Esophagus squamous epithelium (tissue), 5 donors: ENCODE measurements around the gene MYO15B. TPM values are rescaled to one million over a fixed set of nuclear protein-coding genes. Genes with fewer than 3 reads are reported as not detected.

ENCODE experiments used
- DNase-seq: peaks from one replicate; lab custom pipeline; 2025; lab: John Stamatoyannopoulos, UW
- H3K27ac ChIP-seq, 4 donors: fragments of 200-600 bp; sonication (generic); one replicate each; pipeline ENCODE4 v1.5.1; 2016 to 2019; ENCODE audit warnings: mild to moderate bottlenecking in 1 of 4
- H3K27me3 ChIP-seq, 4 donors: fragments of 200-600 bp; sonication (generic); 1 replicate in 3 of 4; 2 replicates in 1 of 4; pipeline versions ENCODE4 v1.5.1 to v1.6.0; 2017 to 2021; ENCODE audit warnings: antibody characterized with exemption in 1 of 4
- H3K36me3 ChIP-seq, 3 donors: fragments of 200-600 bp; sonication (generic); one replicate each; pipeline ENCODE4 v1.5.1; 2016 to 2019
- H3K4me1 ChIP-seq, 3 donors: fragments of 200-600 bp; sonication (generic); one replicate each; pipeline ENCODE4 v1.5.1; 2017 to 2019
- H3K4me3 ChIP-seq, 4 donors: fragments of 200-600 bp; sonication (generic); 1 replicate in 3 of 4; 2 replicates in 1 of 4; pipeline ENCODE4 v1.5.1; 2016 to 2019; ENCODE audit warnings: mild to moderate bottlenecking in 2 of 4, moderate library complexity in 1 of 4
- H3K9me3 ChIP-seq, 3 donors: fragments of 200-600 bp; sonication (generic); one replicate each; pipeline ENCODE4 v1.5.1; 2016 to 2019
- POLR2A ChIP-seq, 4 donors: fragments of 450-650 bp; IDR thresholded peaks; one replicate each; pipeline ENCODE4 v1.6.1; 2017; ENCODE audit warnings: antibody characterized with exemption in 4 of 4, mild to moderate bottlenecking in 4 of 4, moderate library complexity in 3 of 4
- WGBS, 2 donors: methylation state at CpG; one replicate each; pipeline ENCODE4 v1.1.5; 2018; 5-methylcytosine and 5-hydroxymethylcytosine counted together
- intact Hi-C: fragments of 100-400 bp; cut with DNase I; formaldehyde crosslinking; loops from one replicate; pipeline ENCODE4 v1.15.0; 2022
- total RNA-seq, 4 donors: library from RNA; depleted of rRNA; stranded (reverse); fragments of >200 nt; gene quantifications; one replicate each; pipeline ENCODE4 v1.1.0, GENCODE V29; 2016
- TF ChIP-seq, protein P1 (sequence below), 6 experiments: fragments of 450-650 bp in 4 of 6; fragments of 200-600 bp in 2 of 6; sonication (generic) in 2 of 6; IDR thresholded peaks; one replicate each; pipeline ENCODE4 v1.5.1; 2016 to 2019; ENCODE audit warnings: antibody characterized with exemption in 6 of 6, mild to moderate bottlenecking in 4 of 6, moderate library complexity in 4 of 6
- donor health status: DM: yes; HTN: yes; CAD: no.

The MYO15B gene
- total RNA-seq, 4 donors from 2014 or later: 6.3 to 60.7 (median 10.4) TPM

DNA sequence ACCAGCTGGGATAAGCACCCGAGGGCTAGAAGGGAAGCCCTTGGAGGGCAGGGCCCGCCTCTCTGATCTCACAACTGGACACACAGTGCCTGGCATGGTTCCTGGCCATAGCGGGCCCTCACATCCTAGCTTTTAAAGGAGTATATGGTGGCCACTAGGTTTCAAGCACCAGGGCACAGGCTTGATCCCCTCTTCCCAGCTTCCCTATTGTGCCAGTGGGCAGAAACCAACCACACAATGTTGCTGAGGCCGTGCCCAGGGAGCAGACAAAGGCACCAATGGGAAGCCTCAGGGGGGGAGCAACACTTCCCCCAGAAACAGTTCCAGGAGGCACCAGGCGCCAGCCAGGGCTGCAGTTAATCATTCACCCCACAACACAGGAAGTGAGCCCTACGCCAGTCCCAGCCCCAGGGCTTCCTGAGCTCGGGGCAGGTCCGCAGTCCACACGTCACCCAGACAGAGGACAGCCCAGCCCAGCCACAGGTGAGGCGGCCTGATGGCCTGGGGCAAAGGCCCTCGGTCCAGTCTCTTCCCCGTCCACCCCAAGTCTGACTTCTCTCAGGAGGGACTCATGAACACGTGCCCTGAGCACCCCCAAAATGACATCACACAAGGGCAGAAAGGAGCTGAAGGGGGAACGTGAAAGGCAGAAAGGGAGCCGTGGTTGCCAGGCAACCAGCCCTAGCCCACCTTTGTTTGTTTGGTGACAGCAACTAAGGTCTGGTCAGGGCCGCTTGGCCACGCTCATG lies 58.5 kb downstream of the MYO15B start:
- 87 to 100% methylated on average over 5 to 6 of the region's 17 CpGs for WGBS, 2 donors
- intact Hi-C loops: no loop called here
- no peaks in the 10 kb centered on the region for H3K9me3 ChIP-seq
- no peak overlapping the region for H3K4me3 ChIP-seq
- H3K4me1 ChIP-seq: peaks cover 18 to 57% (median 25%) of the 10 kb centered on the region in 3 donors
- H3K27me3 ChIP-seq: no peaks in the 10 kb centered on the region
- H3K36me3 ChIP-seq: peaks cover 0 to 56% (median 5%) of the 10 kb centered on the region in 3 donors
- H3K27ac ChIP-seq: peak overlapping the region; percentile 71 to 89 (median 81)
- no peak for DNase-seq
- TF ChIP-seq, protein P1, sequence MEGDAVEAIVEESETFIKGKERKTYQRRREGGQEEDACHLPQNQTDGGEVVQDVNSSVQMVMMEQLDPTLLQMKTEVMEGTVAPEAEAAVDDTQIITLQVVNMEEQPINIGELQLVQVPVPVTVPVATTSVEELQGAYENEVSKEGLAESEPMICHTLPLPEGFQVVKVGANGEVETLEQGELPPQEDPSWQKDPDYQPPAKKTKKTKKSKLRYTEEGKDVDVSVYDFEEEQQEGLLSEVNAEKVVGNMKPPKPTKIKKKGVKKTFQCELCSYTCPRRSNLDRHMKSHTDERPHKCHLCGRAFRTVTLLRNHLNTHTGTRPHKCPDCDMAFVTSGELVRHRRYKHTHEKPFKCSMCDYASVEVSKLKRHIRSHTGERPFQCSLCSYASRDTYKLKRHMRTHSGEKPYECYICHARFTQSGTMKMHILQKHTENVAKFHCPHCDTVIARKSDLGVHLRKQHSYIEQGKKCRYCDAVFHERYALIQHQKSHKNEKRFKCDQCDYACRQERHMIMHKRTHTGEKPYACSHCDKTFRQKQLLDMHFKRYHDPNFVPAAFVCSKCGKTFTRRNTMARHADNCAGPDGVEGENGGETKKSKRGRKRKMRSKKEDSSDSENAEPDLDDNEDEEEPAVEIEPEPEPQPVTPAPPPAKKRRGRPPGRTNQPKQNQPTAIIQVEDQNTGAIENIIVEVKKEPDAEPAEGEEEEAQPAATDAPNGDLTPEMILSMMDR (IDR thresholded peaks at IDR 0.05): no peak
- TF ChIP-seq POLR2A (IDR thresholded peaks at IDR 0.05): no peak

DNA sequence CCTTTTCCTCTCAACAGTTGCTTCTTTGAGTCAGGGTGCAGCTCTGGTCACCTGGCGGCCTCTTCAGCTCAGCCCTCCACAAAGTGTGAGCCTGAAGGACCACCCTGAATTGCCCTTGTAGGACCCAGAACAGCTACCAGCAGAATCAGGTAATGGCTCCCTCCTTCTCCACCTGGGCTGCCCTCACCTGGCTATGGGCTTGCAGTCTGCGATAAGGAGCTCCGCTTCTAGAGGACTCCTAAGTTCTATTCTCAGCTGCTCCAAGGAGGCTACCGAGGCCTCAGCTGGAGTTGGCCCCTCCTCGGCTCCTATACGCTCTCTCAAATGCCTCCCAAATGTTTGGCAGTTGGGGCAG lies 59.0 kb downstream of the MYO15B start:
- peaks cover 0 to 58% (median 5%) of the 10 kb centered on the region in 3 donors for H3K36me3 ChIP-seq
- peak overlapping the region in 3 of 4 donors; percentile 71 to 89 (median 85) for H3K27ac ChIP-seq
- DNase-seq: no peak
- peaks cover 18 to 52% (median 25%) of the 10 kb centered on the region in 3 donors for H3K4me1 ChIP-seq
- 96 to 100% methylated on average over 1 to 4 of the region's 6 CpGs for WGBS, 2 donors
- TF ChIP-seq, protein P1 (IDR thresholded peaks at IDR 0.05): no peak
- no peak for TF ChIP-seq POLR2A (IDR thresholded peaks at IDR 0.05)
- intact Hi-C loops: no loop called here
- H3K9me3 ChIP-seq: no peaks in the 10 kb centered on the region
- H3K27me3 ChIP-seq: no peaks in the 10 kb centered on the region
- H3K4me3 ChIP-seq: no peak overlapping the region

DNA sequence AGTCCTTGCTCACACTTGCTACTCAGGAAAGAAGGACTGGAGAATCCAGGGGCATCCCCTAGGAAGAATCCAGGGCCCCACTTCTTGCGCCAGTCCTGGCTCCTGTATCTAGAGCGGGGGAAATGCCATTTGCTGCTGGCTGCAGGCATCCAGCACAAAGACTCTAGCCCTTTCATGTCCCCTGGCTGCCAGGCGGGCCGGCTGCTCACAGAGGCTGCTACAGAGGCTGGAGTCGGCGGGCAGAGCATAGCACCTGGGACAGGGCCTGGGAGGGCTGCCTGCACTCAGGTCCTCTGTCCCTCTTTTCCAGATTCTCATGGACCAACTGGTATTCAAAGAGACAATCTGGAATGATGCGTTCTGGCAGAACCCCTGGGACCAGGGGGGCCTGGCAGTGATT lies 59.5 kb downstream of the MYO15B start:
- H3K27me3 ChIP-seq: no peaks in the 10 kb centered on the region
- TF ChIP-seq POLR2A (IDR thresholded peaks at IDR 0.05): no peak
- TF ChIP-seq, protein P1 (IDR thresholded peaks at IDR 0.05): no peak
- WGBS, 2 donors: 94 to 100% methylated on average over 1 to 3 of the region's 7 CpGs
- H3K9me3 ChIP-seq: no peaks in the 10 kb centered on the region
- H3K4me1 ChIP-seq: peaks cover 18 to 47% (median 21%) of the 10 kb centered on the region in 3 donors
- peak overlapping the region in 2 of 4 donors; percentile 85 to 89 for H3K27ac ChIP-seq
- no peak for DNase-seq
- no peak overlapping the region for H3K4me3 ChIP-seq
- intact Hi-C loops: no loop called here
- peaks cover 0 to 63% (median 6%) of the 10 kb centered on the region in 3 donors for H3K36me3 ChIP-seq

DNA sequence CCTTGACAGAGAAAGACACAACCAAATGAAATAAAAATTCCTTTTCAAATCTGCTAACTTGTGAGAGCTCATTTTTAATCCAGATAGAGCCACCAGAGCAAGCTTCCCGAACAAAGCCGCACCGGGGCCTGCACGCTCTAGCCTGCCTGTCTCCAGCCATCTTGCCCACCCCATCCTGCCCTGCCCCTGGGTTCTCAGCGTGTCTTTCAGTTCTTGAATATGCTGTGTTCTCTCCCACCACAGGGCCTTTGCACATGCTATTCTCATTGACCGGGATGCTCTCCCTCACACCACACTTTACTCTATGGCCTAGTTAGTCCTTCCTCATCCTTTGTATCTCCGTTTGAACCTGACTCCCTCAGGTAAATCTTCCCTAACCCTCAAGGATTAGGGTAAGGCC lies 60.3 kb downstream of the MYO15B start:
- Histone ChIP-seq H3K27ac (no peak overlapping the region), H3K27me3 (no peaks in the 10 kb centered on the region), H3K4me1 (peaks cover 14 to 39% (median 15%) of the 10 kb centered on the region in 3 donors), H3K9me3 (no peaks in the 10 kb centered on the region), H3K4me3 (no peak overlapping the region), H3K36me3 (peaks cover 0 to 71% (median 11%) of the 10 kb centered on the region in 3 donors)
- intact Hi-C loops: no loop called here
- WGBS, 2 donors: 94 to 96% methylated on average over 7 of the region's 7 CpGs
- no peak for DNase-seq
- TF ChIP-seq, protein P1 (IDR thresholded peaks at IDR 0.05): no peak
- no peak for TF ChIP-seq POLR2A (IDR thresholded peaks at IDR 0.05)

DNA sequence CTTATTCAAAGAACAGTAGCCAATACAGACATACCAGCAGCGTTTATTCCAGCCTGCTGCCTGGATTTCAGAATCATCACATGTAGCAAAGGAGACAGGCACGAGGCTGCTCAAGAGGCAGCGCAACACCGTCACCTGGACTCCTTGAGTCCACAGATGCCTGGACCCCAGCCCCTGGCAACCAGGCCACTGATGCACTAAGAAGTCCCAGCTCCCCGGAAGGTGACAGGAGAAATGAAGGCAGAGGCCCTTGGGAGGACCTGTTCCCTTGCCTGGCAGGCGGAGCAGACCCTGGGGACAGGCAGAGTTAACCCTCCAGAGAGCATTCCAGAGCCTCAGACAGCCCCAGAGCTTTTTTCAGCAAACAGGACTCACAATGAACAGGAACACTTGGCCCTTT lies 62.1 kb downstream of the MYO15B start:
- H3K4me1 ChIP-seq: peaks cover 0 to 21% (median 3%) of the 10 kb centered on the region in 3 donors
- intact Hi-C loops: no loop called here
- 90 to 95% methylated on average over 3 to 4 of the region's 6 CpGs for WGBS, 2 donors
- no peaks in the 10 kb centered on the region for H3K9me3 ChIP-seq
- no peak overlapping the region for H3K4me3 ChIP-seq
- no peak for DNase-seq
- H3K27ac ChIP-seq: no peak overlapping the region
- TF ChIP-seq, protein P1 (IDR thresholded peaks at IDR 0.05): no peak
- TF ChIP-seq POLR2A (IDR thresholded peaks at IDR 0.05): no peak
- H3K27me3 ChIP-seq: no peaks in the 10 kb centered on the region
- peaks cover 0 to 73% (median 11%) of the 10 kb centered on the region in 3 donors for H3K36me3 ChIP-seq
